OCI-LY3 (cell line): ENCODE measurements around the gene CLGN.
"Not testable (repeated sequence)": the region's sequence is repeated elsewhere in the genome, so short reads cannot be mapped to it uniquely, and the experiment has no call there.

Source experiments
- H2AFZ ChIP-seq: fragments of 200-600, 300-600 bp; shearing (Covaris generic); 2 replicates; pipeline ENCODE4 v1.6.0; 2014; ENCODE audit warnings: antibody characterized with exemption, low read depth, low read length
- H3K27ac ChIP-seq: fragments of 200-600, 300-600 bp; sonication (generic); 2 replicates; pipeline ENCODE4 v1.5.1; 2014; ENCODE audit warnings: mild to moderate bottlenecking, low read length, moderate library complexity, mixed read lengths
- H3K27me3 ChIP-seq: fragments of 200-600, 300-600 bp; sonication (generic); 2 replicates; pipeline ENCODE4 v1.6.1; 2014; ENCODE audit warnings: low read depth, low read length, mixed read lengths
- H3K36me3 ChIP-seq: fragments of 200-600, 300-600 bp; sonication (generic); replicated peaks from 2 replicates; pipeline ENCODE3; 2014; ENCODE audit warnings: low read depth, low read length, mixed read lengths
- H3K4me1 ChIP-seq: fragments of 300-600, 200-600 bp; sonication (generic); 2 replicates; pipeline ENCODE4 v1.6.1; 2014; ENCODE audit warnings: low read length, mixed read lengths
- H3K4me2 ChIP-seq: fragments of 200-600, 300-600 bp; sonication (generic); 2 replicates; pipeline ENCODE4 v1.6.1; 2014; ENCODE audit warnings: low read length, mixed read lengths
- H3K4me3 ChIP-seq: fragments of 300-600, 200-600 bp; sonication (generic); 2 replicates; pipeline ENCODE4 v1.5.1; 2014; ENCODE audit warnings: antibody characterized with exemption, mild to moderate bottlenecking, low read length, moderate library complexity
- H3K79me2 ChIP-seq: fragments of 300-600, 200-600 bp; shearing (Covaris generic); 2 replicates; pipeline ENCODE4 v1.6.1; 2014; ENCODE audit warnings: mild to moderate bottlenecking, low read length, mixed read lengths
- H3K9ac ChIP-seq: fragments of 300-600, 200-600 bp; shearing (Covaris generic); 2 replicates; pipeline ENCODE4 v1.6.0; 2014; ENCODE audit warnings: mild to moderate bottlenecking, low read length, moderate library complexity
- H3K9me3 ChIP-seq: fragments of 200-600, 300-600 bp; shearing (Covaris generic); 2 replicates; pipeline ENCODE4 v1.6.1; 2014; ENCODE audit warnings: low read length, mixed read lengths; ENCODE audit not compliant: insufficient read depth
- H4K20me1 ChIP-seq: fragments of 200-600, 300-600 bp; sonication (generic); 2 replicates; pipeline ENCODE4 v1.6.1; 2016; ENCODE audit warnings: low read length, mixed read lengths; ENCODE audit not compliant: insufficient read depth
- CTCF ChIP-seq: fragments of 200-600, 300-600 bp; sonication (generic); IDR thresholded peaks from 2 replicates; pipeline ENCODE4 v1.5.1; 2014; ENCODE audit warnings: antibody characterized with exemption, low read length, low read depth
- EZH2phosphoT487 ChIP-seq: fragments of 200-600 bp; shearing (Covaris generic); IDR thresholded peaks from 2 replicates; pipeline ENCODE4 v1.6.1; 2018; ENCODE audit warnings: antibody characterized with exemption, mixed run types, low read depth

The CLGN gene

GRCh38 chr4:140427919-140428471 lies 547 bp upstream of the CLGN start:
- Histone ChIP-seq H3K79me2 (no peaks in the 10 kb centered on the region), H3K27ac (no peak overlapping the region), H3K9ac (peak overlapping the region; percentile 65)

GRCh38 chr4:140426610-140427105 lies 790 bp downstream of the CLGN start:
- Histone ChIP-seq H3K79me2 (no peaks in the 10 kb centered on the region), H3K9me3 (no peaks in the 10 kb centered on the region), H3K27ac (peak overlapping the region; percentile 2; the same call in 1 of the 2 replicates), H3K36me3 (no peaks in the 10 kb centered on the region), H3K27me3 (no peaks in the 10 kb centered on the region), H3K4me2 (peak overlapping the region; percentile 82), H2AFZ (peak overlapping the region; percentile 98), H4K20me1 (no peaks in the 10 kb centered on the region), H3K4me1 (peaks cover 10% of the 10 kb centered on the region), H3K4me3 (peak overlapping the region; percentile 81), H3K9ac (peak overlapping the region; percentile 65)
- TF ChIP-seq CTCF, result peak; percentile 47
- TF ChIP-seq EZH2phosphoT487, result no peak

More at GRCh38 chr4:140427919-140428471, 547 bp upstream of the CLGN start:
- no peaks in the 10 kb centered on the region for H3K9me3 ChIP-seq
- H3K27me3 ChIP-seq, result no peaks in the 10 kb centered on the region
- TF ChIP-seq CTCF, result no peak
- no peak for TF ChIP-seq EZH2phosphoT487
- peak overlapping the region; percentile 82 for H3K4me2 ChIP-seq
- no peaks in the 10 kb centered on the region for H3K36me3 ChIP-seq
- no peaks in the 10 kb centered on the region for H4K20me1 ChIP-seq
- H3K4me1 ChIP-seq, result peaks cover 10% of the 10 kb centered on the region
- peak overlapping the region; percentile 81 for H3K4me3 ChIP-seq
- peak overlapping the region; percentile 98 for H2AFZ ChIP-seq

GRCh38 chr4:140423106-140423505 lies 4.3 kb downstream of the CLGN start:
- H3K9ac ChIP-seq, result no peak overlapping the region
- no peaks in the 10 kb centered on the region for H3K79me2 ChIP-seq
- no peak overlapping the region for H3K27ac ChIP-seq
- H4K20me1 ChIP-seq, result no peaks in the 10 kb centered on the region
- no peaks in the 10 kb centered on the region for H3K27me3 ChIP-seq
- TF ChIP-seq EZH2phosphoT487 (no peak), CTCF (no peak)
- H3K4me3 ChIP-seq, result no peak overlapping the region
- H3K9me3 ChIP-seq, result no peaks in the 10 kb centered on the region
- no peaks in the 10 kb centered on the region for H3K36me3 ChIP-seq
- no peak overlapping the region for H2AFZ ChIP-seq
- H3K4me2 ChIP-seq, result no peak overlapping the region
- H3K4me1 ChIP-seq, result peaks cover 10% of the 10 kb centered on the region

- H3K9me3 ChIP-seq, H3K79me2 ChIP-seq, H2AFZ ChIP-seq, H4K20me1 ChIP-seq, H3K4me3 ChIP-seq, H3K4me2 ChIP-seq, H3K4me1 ChIP-seq, H3K27me3 ChIP-seq, H3K36me3 ChIP-seq, H3K27ac ChIP-seq, H3K9ac ChIP-seq: not testable (repeated sequence)
Observed at GRCh38 chr4:140413130-140413969, 14.1 kb downstream of the CLGN start.
